HFF-Myc (cell line): Measurements from ENCODE around the gene GLI3.

Experiments
- DNase-seq: peaks from one replicate; pipeline ENCODE4 v3.0.0-alpha.2; 2011; ENCODE audit warnings: low read depth; ENCODE audit errors: extremely low read depth
- H3K4me3 ChIP-seq: replicated peaks from 2 replicates; pipeline ENCODE4 v1.5.1; 2011; ENCODE audit warnings: low read depth, mild to moderate bottlenecking, control low read depth, low read length
- CTCF ChIP-seq: IDR thresholded peaks from 2 replicates; pipeline ENCODE4 v1.5.1; 2012; ENCODE audit warnings: mild to moderate bottlenecking, low read depth, low read length, control low read depth; ENCODE audit errors: missing control alignments

The GLI3 gene

GRCh38 chr7:42248579-42248978 lies 11.6 kb upstream of the GLI3 start:
- TF ChIP-seq CTCF, result no peak
- H3K4me3 ChIP-seq, result no peak overlapping the region
- DNase-seq, result no peak

- H3K4me3 ChIP-seq, result no peak overlapping the region
- no peak for DNase-seq
- peak; percentile 22 for TF ChIP-seq CTCF
These were observed 10.3 kb upstream of the GLI3 start for GRCh38 chr7:42247301-42247700.

GRCh38 chr7:42244828-42245227 lies 7.8 kb upstream of the GLI3 start:
- no peak overlapping the region for H3K4me3 ChIP-seq
- no peak for TF ChIP-seq CTCF
- no peak for DNase-seq

GRCh38 chr7:42242381-42242780 lies 5.4 kb upstream of the GLI3 start:
- no peak overlapping the region for H3K4me3 ChIP-seq
- TF ChIP-seq CTCF, result no peak
- DNase-seq, result no peak

- DNase-seq, result no peak
- no peak overlapping the region for H3K4me3 ChIP-seq
- no peak for TF ChIP-seq CTCF
These were observed 4.4 kb upstream of the GLI3 start for GRCh38 chr7:42241424-42241823.

GRCh38 chr7:42240416-42240815 lies 3.4 kb upstream of the GLI3 start:
- no peak for DNase-seq
- no peak for TF ChIP-seq CTCF
- H3K4me3 ChIP-seq, result no peak overlapping the region

- H3K4me3 ChIP-seq, result peak overlapping the region; percentile 66
- TF ChIP-seq CTCF, result no peak
- DNase-seq, result no peak
These were observed 1.8 kb upstream of the GLI3 start for GRCh38 chr7:42238709-42239366.
